Activated CD4-positive, alpha-beta T cell treated with anti-CD3 and anti-CD28 coated beads for 4 hours (primary cell): ENCODE data around the gene CEP72.
"Not testable (repeated sequence)": the region's sequence is repeated elsewhere in the genome, so short reads cannot be mapped to it uniquely, and the experiment has no call there.

Experiments
- DNase-seq, 2 donors: peaks; one replicate each; pipeline ENCODE4 v3.0.0-alpha.2; 2020

The CEP72 gene

GRCh38 chr5:581941-582340, 30.2 kb upstream of the CEP72 start:
- no peak for DNase-seq

- DNase-seq: not testable (repeated sequence)
These were observed 29.7 kb upstream of the CEP72 start for GRCh38 chr5:582445-582844.

GRCh38 chr5:582936-583635, 29.1 kb upstream of the CEP72 start:
- no peak for DNase-seq

- DNase-seq: no peak
These were observed 28.5 kb upstream of the CEP72 start for GRCh38 chr5:583645-584044.

GRCh38 chr5:584216-584615, 27.9 kb upstream of the CEP72 start:
- DNase-seq: no peak

- DNase-seq: no peak
These were observed 27.3 kb upstream of the CEP72 start for GRCh38 chr5:584846-585245.

- DNase-seq: no peak
These were observed 26.6 kb upstream of the CEP72 start for GRCh38 chr5:585556-585955.

GRCh38 chr5:585962-586628, 26.0 kb upstream of the CEP72 start:
- DNase-seq: no peak

- no peak for DNase-seq
These were observed 25.3 kb upstream of the CEP72 start for GRCh38 chr5:586751-587285.

- no peak for DNase-seq
These were observed 24.7 kb upstream of the CEP72 start for GRCh38 chr5:587403-587802.

- no peak for DNase-seq
These were observed 23.6 kb upstream of the CEP72 start for GRCh38 chr5:588406-588995.

- no peak for DNase-seq
These were observed 23.0 kb upstream of the CEP72 start for GRCh38 chr5:589173-589572.

- no peak for DNase-seq
These were observed 22.6 kb upstream of the CEP72 start for GRCh38 chr5:589588-589987.

GRCh38 chr5:590346-590745, 21.8 kb upstream of the CEP72 start:
- DNase-seq: no peak

GRCh38 chr5:591746-592145, 20.4 kb upstream of the CEP72 start:
- DNase-seq: no peak

GRCh38 chr5:592158-592557, 20.0 kb upstream of the CEP72 start:
- no peak for DNase-seq

GRCh38 chr5:593511-593910, 18.6 kb upstream of the CEP72 start:
- DNase-seq: no peak

GRCh38 chr5:594226-594860, 17.8 kb upstream of the CEP72 start:
- no peak for DNase-seq

- DNase-seq: no peak
These were observed 16.8 kb upstream of the CEP72 start for GRCh38 chr5:595285-595875.

- no peak for DNase-seq
These were observed 14.1 kb upstream of the CEP72 start for GRCh38 chr5:597871-598563.

GRCh38 chr5:598564-598890, 13.6 kb upstream of the CEP72 start:
- DNase-seq: no peak

GRCh38 chr5:600886-601541, 11.1 kb upstream of the CEP72 start:
- no peak for DNase-seq
